DOHH2 (cell line): ENCODE data around the gene NGEF.

Source experiments
- CTCF ChIP-seq: fragments of 200-600 bp; sonication (generic); IDR thresholded peaks from one replicate; pipeline ENCODE4 v1.5.1; 2014; ENCODE audit warnings: antibody characterized with exemption, mild to moderate bottlenecking, low read depth, low read length; ENCODE audit not compliant: poor library complexity, severe bottlenecking
- EZH2phosphoT487 ChIP-seq: fragments of 200-600 bp; sonication (generic); IDR thresholded peaks from 2 replicates; pipeline ENCODE4 v1.6.1; 2017; ENCODE audit warnings: borderline replicate concordance, mild to moderate bottlenecking, antibody characterized with exemption, low read length, moderate library complexity, mixed read lengths

GRCh38 chr2:232998666-232998985, 14.4 kb downstream of the NGEF start:
- TF ChIP-seq CTCF (no peak), EZH2phosphoT487 (no peak)
